ENCODE data around the gene CORO6.
A peak's percentile ranks its signal among the peaks of the same experiment; 100 is the strongest.

CORO6 gene

GRCh38 chr17:29577001-29577370 is 45.7 kb downstream of the CORO6 start:
- DNase-seq (ENCODE audit: low read depth in 2 of 2), result no peak

GRCh38 chr17:29576214-29577000 is 46.3 kb downstream of the CORO6 start:
- no peak for DNase-seq (ENCODE audit: low read depth in 2 of 2)

- no peak for DNase-seq (ENCODE audit: low read depth in 2 of 2)
Measured at GRCh38 chr17:29575511-29576213, 47.0 kb downstream of the CORO6 start.

- DNase-seq (ENCODE audit: low read depth in 2 of 2), result no peak
Measured at GRCh38 chr17:29574732-29575510, 47.8 kb downstream of the CORO6 start.

GRCh38 chr17:29573871-29574731 is 48.6 kb downstream of the CORO6 start:
- DNase-seq (ENCODE audit: low read depth in 2 of 2), result no peak

- DNase-seq (ENCODE audit: low read depth in 2 of 2), result no peak
Measured at GRCh38 chr17:29573558-29573869, 49.2 kb downstream of the CORO6 start.

- no peak for DNase-seq (ENCODE audit: low read depth in 2 of 2)
Measured at GRCh38 chr17:29572691-29573557, 49.8 kb downstream of the CORO6 start.

- no peak for DNase-seq (ENCODE audit: low read depth in 2 of 2)
Measured at GRCh38 chr17:29571883-29572681, 50.6 kb downstream of the CORO6 start.

GRCh38 chr17:29571486-29571882 is 51.2 kb downstream of the CORO6 start:
- DNase-seq (ENCODE audit: low read depth in 2 of 2), result no peak

GRCh38 chr17:29570521-29570920 is 52.2 kb downstream of the CORO6 start:
- no peak for DNase-seq (ENCODE audit: low read depth in 2 of 2)

- no peak for DNase-seq (ENCODE audit: low read depth in 2 of 2)
Measured at GRCh38 chr17:29569245-29569950, 53.3 kb downstream of the CORO6 start.

GRCh38 chr17:29568331-29569244 is 54.1 kb downstream of the CORO6 start, which contains the start of gene TP53I13:
Gene TP53I13, plus strand, starts transcription at chr17:29568701. Its CDS starts 58 bp downstream, at chr17:29568759.
- peak; percentile 82 to 91 for DNase-seq (ENCODE audit: low read depth in 2 of 2)

GRCh38 chr17:29567554-29568330 is 55.0 kb downstream of the CORO6 start:
- peak; percentile 72 to 74 for DNase-seq (ENCODE audit: low read depth in 2 of 2)

- no peak for DNase-seq (ENCODE audit: low read depth in 2 of 2)
Measured at GRCh38 chr17:29567304-29567553, 55.5 kb downstream of the CORO6 start.

GRCh38 chr17:29566473-29567303 is 56.0 kb downstream of the CORO6 start, which contains the start of gene ABHD15:
Gene ABHD15, minus strand, starts transcription at chr17:29567037. Its CDS starts 71 bp downstream, at chr17:29566966.
- DNase-seq (ENCODE audit: low read depth in 2 of 2), result peak in 1 of 2 donors; percentile 54
